C4-2B (cell line): ENCODE measurements around the gene DNAL1.

Experiments used
- H3K27ac ChIP-seq: fragments of 450-650 bp; 2 replicates; pipeline ENCODE4 v1.5.1; 2017
- CTCF ChIP-seq: fragments of 450-650 bp; conservative IDR thresholded peaks from 2 replicates; pipeline ENCODE4 v1.5.1; 2017; ENCODE audit warnings: mild to moderate bottlenecking
- ZFX ChIP-seq: fragments of 450-650 bp; IDR thresholded peaks from 2 replicates; pipeline ENCODE4 v1.6.1; 2017

DNAL1 gene

GRCh38 chr14:73739174-73739898 is 94.5 kb downstream of the DNAL1 start:
- H3K27ac ChIP-seq: peak overlapping the region; percentile 58; the same call in 1 of the 2 replicates
- no peak for TF ChIP-seq CTCF
- no peak for TF ChIP-seq ZFX

GRCh38 chr14:73739899-73740617 is 95.3 kb downstream of the DNAL1 start:
- peak overlapping the region; percentile 58 for H3K27ac ChIP-seq
- TF ChIP-seq CTCF (no peak), ZFX (no peak)

- TF ChIP-seq ZFX (no peak; the same call in 1 of the 2 replicates), CTCF (no peak)
- peak overlapping the region; percentile 58 for H3K27ac ChIP-seq
These were observed 96.0 kb downstream of the DNAL1 start for GRCh38 chr14:73740618-73741326.

- no peak for TF ChIP-seq CTCF
- no peak for TF ChIP-seq ZFX
- peak overlapping the region; percentile 58 for H3K27ac ChIP-seq
These were observed 96.6 kb downstream of the DNAL1 start for GRCh38 chr14:73741386-73741875.

- peak overlapping the region; percentile 58 for H3K27ac ChIP-seq
- TF ChIP-seq ZFX (no peak), CTCF (no peak)
These were observed 97.2 kb downstream of the DNAL1 start for GRCh38 chr14:73741876-73742519.

GRCh38 chr14:73742520-73743238 is 97.9 kb downstream of the DNAL1 start:
- H3K27ac ChIP-seq: peak overlapping the region; percentile 58

More at GRCh38 chr14:73742520-73743238, 97.9 kb downstream of the DNAL1 start:
- TF ChIP-seq CTCF (no peak), ZFX (no peak)
